Keratinocyte (primary cell): Measurements from ENCODE around the gene YWHAH. TPM values are rescaled to one million over a fixed set of nuclear protein-coding genes. Genes with fewer than 3 reads are reported as not detected.

ENCODE experiments used
- DNase-seq: peaks from one replicate; pipeline ENCODE4 v3.0.0-alpha.2; 2011; ENCODE audit warnings: low read depth, missing footprints, low spot score
- FAIRE-seq: peaks from 2 replicates; lab custom pipeline; 2011; peaks lifted over from hg19 to GRCh38; lab: Jason Lieb, UNC
- H2AFZ ChIP-seq: 2 replicates; pipeline ENCODE4 v1.6.0; 2012; ENCODE audit warnings: low read length, control low read depth, inconsistent platforms; ENCODE audit not compliant: control insufficient read depth
- H3K27ac ChIP-seq: 2 replicates; pipeline ENCODE4 v1.5.1; 2011; ENCODE audit warnings: low read length; ENCODE audit not compliant: control insufficient read depth, insufficient read depth
- H3K27me3 ChIP-seq: 3 replicates; pipeline ENCODE4 v1.6.0; 2011; ENCODE audit warnings: low read length; ENCODE audit not compliant: control insufficient read depth, insufficient read depth; ENCODE audit errors: extremely low read depth
- H3K36me3 ChIP-seq, 2 experiments: 2 replicates in 1 of 2; 3 replicates in 1 of 2; pipeline ENCODE4 v1.5.1; 2011; ENCODE audit warnings: low read length in 2 of 2, mild to moderate bottlenecking in 1 of 2; ENCODE audit not compliant: control insufficient read depth in 2 of 2, insufficient read depth in 2 of 2; ENCODE audit errors: extremely low read depth in 1 of 2
- H3K4me1 ChIP-seq: 3 replicates; pipeline ENCODE4 v1.5.1; 2011; ENCODE audit warnings: low read length; ENCODE audit not compliant: control insufficient read depth, insufficient read depth; ENCODE audit errors: extremely low read depth
- H3K4me2 ChIP-seq: 3 replicates; pipeline ENCODE4 v1.6.0; 2011; ENCODE audit warnings: low read depth, low read length; ENCODE audit not compliant: control insufficient read depth, insufficient read depth; ENCODE audit errors: extremely low read depth
- H3K4me3 ChIP-seq, 3 experiments: fragments of 200-600 bp in 1 of 3; sonication (generic) in 1 of 3; 2 replicates in 2 of 3; 3 replicates in 1 of 3; pipeline ENCODE4 v1.5.1; 2011 to 2016; ENCODE audit warnings: low read length in 3 of 3, mild to moderate bottlenecking in 3 of 3, control low read depth in 2 of 3, inconsistent platforms in 1 of 3, low read depth in 1 of 3, mixed read lengths in 1 of 3, mixed run types in 1 of 3, moderate library complexity in 1 of 3; ENCODE audit not compliant: control insufficient read depth in 2 of 3, insufficient read depth in 2 of 3; ENCODE audit errors: extremely low read depth in 1 of 3
- H3K79me2 ChIP-seq: 2 replicates; pipeline ENCODE4 v1.6.0; 2012; ENCODE audit warnings: low read length; ENCODE audit not compliant: control insufficient read depth, insufficient read depth
- H3K9ac ChIP-seq: 3 replicates; pipeline ENCODE4 v1.6.0; 2011; ENCODE audit warnings: low read length; ENCODE audit not compliant: control insufficient read depth, insufficient read depth; ENCODE audit errors: extremely low read depth
- H3K9me1 ChIP-seq: 3 replicates; pipeline ENCODE4 v1.6.0; 2011; ENCODE audit warnings: low read length; ENCODE audit not compliant: control insufficient read depth, insufficient read depth; ENCODE audit errors: extremely low read depth
- H3K9me3 ChIP-seq: 2 replicates; pipeline ENCODE4 v1.5.1; 2012; ENCODE audit warnings: low read depth, low read length; ENCODE audit not compliant: control insufficient read depth
- H4K20me1 ChIP-seq: 3 replicates; pipeline ENCODE4 v1.6.0; 2011; ENCODE audit warnings: low read length; ENCODE audit not compliant: control insufficient read depth, insufficient read depth; ENCODE audit errors: extremely low read depth
- EZH2 ChIP-seq: IDR thresholded peaks from one replicate; pipeline ENCODE4 v1.6.1; 2012; ENCODE audit warnings: inconsistent platforms, mild to moderate bottlenecking, low read length, moderate library complexity
- dilution Hi-C: fragments of 300-500 bp; cut with MboI; formaldehyde crosslinking; loops from one replicate; pipeline ENCODE4 v1.7.0; 2020; ENCODE audit warnings: low sequenced_read_pairs; ENCODE audit not compliant: extremely low pct_ligation_motif_present
- polyA plus RNA-seq, 5 experiments: library from polyadenylated mRNA; depleted of rRNA in 3 of 5; stranded (reverse) in 3 of 5; stranded (forward) in 1 of 5; unstranded in 1 of 5; fragments of >200 nt; gene quantifications; 1 replicate in 1 of 5; 2 replicates in 3 of 5; 3 replicates in 1 of 5; pipeline versions ENCODE4 v1.2.1 to v1.2.3, GENCODE V29; 2011 to 2012; ENCODE audit warnings: missing spikeins in 2 of 5, low read depth in 1 of 5, low replicate concordance in 1 of 5
- TF ChIP-seq, protein P1 (sequence below), 3 experiments: IDR thresholded peaks in 1 of 3; conservative IDR thresholded peaks in 1 of 3; optimal IDR thresholded peaks in 1 of 3; 2 replicates in 2 of 3; 3 replicates in 1 of 3; pipeline versions ENCODE3 to v1.5.1; 2011; ENCODE audit warnings: low read length in 3 of 3, mild to moderate bottlenecking in 3 of 3, moderate library complexity in 2 of 3, control low read depth in 1 of 3, inconsistent platforms in 1 of 3; ENCODE audit not compliant: insufficient read depth in 2 of 3; ENCODE audit errors: extremely low read depth in 1 of 3

The YWHAH gene
- polyA plus RNA-seq, 1 donor (not counting 4 experiments of a cell fraction or from before 2014, with no cell fraction given): 108 TPM

DNA sequence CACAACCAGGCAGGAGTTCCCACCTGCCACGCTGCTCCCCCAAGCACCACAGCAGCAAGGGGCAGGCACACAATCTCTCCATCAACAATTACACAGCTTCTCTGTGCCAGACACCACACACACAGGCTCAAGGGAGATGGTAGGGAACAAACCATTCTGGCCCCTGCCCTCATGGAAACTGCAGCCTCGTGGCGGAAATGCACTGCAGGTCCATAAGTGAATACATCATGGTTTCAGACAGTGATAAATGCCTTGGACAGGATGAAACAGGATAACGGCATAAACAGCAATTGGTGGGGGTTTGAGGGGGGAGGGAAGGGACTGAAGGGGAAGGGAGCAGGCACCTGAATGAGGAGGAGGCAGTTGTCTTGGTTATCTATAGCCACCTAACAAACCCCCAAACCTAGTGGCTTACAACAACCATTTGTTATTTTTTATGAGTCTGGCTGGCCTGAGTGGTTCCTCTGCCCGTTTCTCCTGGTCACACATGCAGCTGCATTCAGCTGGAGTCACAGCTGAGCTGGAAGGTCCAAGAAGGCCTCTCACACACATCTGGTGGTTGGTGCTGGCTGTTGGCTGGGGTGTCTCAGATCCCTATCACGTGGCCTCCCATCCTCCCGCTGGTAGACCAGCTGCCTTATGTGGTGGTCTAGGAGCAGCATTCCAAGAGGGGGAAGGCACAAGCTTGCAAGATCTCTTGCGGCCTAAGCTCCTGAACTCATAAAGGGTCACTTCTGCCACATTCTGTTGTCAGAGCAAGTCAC, 15.0 kb upstream of the YWHAH start:
- Histone ChIP-seq H3K27ac (no peak overlapping the region), H3K9me1 (no peaks in the 10 kb centered on the region), H3K9ac (no peak overlapping the region), H3K9me3 (no peaks in the 10 kb centered on the region), H3K4me1 (no peaks in the 10 kb centered on the region), H2AFZ (no peak overlapping the region), H3K4me3 (no peak overlapping the region), H3K27me3 (peaks cover 23% of the 10 kb centered on the region), H3K79me2 (no peaks in the 10 kb centered on the region), H3K36me3 (no peaks in the 10 kb centered on the region), H3K4me2 (no peak overlapping the region), H4K20me1 (no peaks in the 10 kb centered on the region)
- FAIRE-seq: no peak
- dilution Hi-C loops: no loop called here
- TF ChIP-seq EZH2: no peak
- TF ChIP-seq, protein P1, sequence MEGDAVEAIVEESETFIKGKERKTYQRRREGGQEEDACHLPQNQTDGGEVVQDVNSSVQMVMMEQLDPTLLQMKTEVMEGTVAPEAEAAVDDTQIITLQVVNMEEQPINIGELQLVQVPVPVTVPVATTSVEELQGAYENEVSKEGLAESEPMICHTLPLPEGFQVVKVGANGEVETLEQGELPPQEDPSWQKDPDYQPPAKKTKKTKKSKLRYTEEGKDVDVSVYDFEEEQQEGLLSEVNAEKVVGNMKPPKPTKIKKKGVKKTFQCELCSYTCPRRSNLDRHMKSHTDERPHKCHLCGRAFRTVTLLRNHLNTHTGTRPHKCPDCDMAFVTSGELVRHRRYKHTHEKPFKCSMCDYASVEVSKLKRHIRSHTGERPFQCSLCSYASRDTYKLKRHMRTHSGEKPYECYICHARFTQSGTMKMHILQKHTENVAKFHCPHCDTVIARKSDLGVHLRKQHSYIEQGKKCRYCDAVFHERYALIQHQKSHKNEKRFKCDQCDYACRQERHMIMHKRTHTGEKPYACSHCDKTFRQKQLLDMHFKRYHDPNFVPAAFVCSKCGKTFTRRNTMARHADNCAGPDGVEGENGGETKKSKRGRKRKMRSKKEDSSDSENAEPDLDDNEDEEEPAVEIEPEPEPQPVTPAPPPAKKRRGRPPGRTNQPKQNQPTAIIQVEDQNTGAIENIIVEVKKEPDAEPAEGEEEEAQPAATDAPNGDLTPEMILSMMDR (optimal IDR thresholded peaks at IDR 0.05 in 1 of 3, IDR thresholded peaks at IDR 0.05 in 1 of 3, conservative IDR thresholded peaks at IDR 0.05 in 1 of 3; ENCODE audit: extremely low read depth in 1 of 3, insufficient read depth in 2 of 3, low read length in 3 of 3): no peak
- no peak for DNase-seq

DNA sequence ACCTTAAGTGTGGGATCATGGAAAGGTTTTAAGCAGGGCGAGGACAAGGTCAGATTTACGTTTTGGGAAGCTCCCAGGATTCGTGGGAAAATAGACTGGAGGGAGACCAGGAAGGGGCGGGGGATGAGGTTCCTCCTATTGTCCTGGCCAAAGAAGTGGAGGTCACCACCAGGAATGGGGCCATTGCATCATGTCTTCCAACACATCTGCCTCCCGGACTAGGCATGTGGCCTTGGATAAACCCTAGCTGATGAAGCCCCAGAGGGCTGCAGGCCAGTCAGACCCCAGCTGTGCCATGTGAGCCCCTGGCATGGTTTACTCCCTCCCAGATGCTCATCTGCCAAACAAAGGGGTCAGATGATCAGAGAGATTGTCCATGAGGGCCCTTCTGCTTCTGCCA, 11.5 kb upstream of the YWHAH start:
- H3K9me3 ChIP-seq: no peaks in the 10 kb centered on the region
- no peak for DNase-seq
- no peak for TF ChIP-seq EZH2
- TF ChIP-seq, protein P1 (optimal IDR thresholded peaks at IDR 0.05 in 1 of 3, IDR thresholded peaks at IDR 0.05 in 1 of 3, conservative IDR thresholded peaks at IDR 0.05 in 1 of 3; ENCODE audit: extremely low read depth in 1 of 3, insufficient read depth in 2 of 3, low read length in 3 of 3): no peak
- H3K27ac ChIP-seq: no peak overlapping the region
- no peak overlapping the region for H3K4me3 ChIP-seq
- no peak for FAIRE-seq
- H3K79me2 ChIP-seq: no peaks in the 10 kb centered on the region
- no peaks in the 10 kb centered on the region for H3K9me1 ChIP-seq
- no peaks in the 10 kb centered on the region for H3K4me1 ChIP-seq
- dilution Hi-C loops: no loop called here
- H3K27me3 ChIP-seq: peaks cover 20% of the 10 kb centered on the region
- no peak overlapping the region for H3K9ac ChIP-seq
- H3K4me2 ChIP-seq: no peak overlapping the region
- no peaks in the 10 kb centered on the region for H4K20me1 ChIP-seq
- no peak overlapping the region for H2AFZ ChIP-seq
- no peaks in the 10 kb centered on the region for H3K36me3 ChIP-seq
